Upper lobe of left lung (tissue), 6 donors: Measurements from ENCODE around the gene RBM39. TPM values are rescaled to one million over a fixed set of nuclear protein-coding genes. Genes with fewer than 3 reads are reported as not detected.
"Not testable (repeated sequence)": the region's sequence is repeated elsewhere in the genome, so short reads cannot be mapped to it uniquely, and the experiment has no call there.

Experiments
- ATAC-seq, 2 donors: fragments of 200-7000 bp; cut with Tn5 transposase; one replicate each; pipeline ENCODE4 v1.9.1; 2022; ENCODE audit warnings: mild to moderate bottlenecking in 2 of 2, moderate library complexity in 2 of 2; ENCODE audit not compliant: low FRiP score in 2 of 2
- DNase-seq, 2 donors: peaks; one replicate each; pipeline ENCODE4 v3.0.0-alpha.2; 2019 to 2020
- H3K27ac ChIP-seq, 4 donors: fragments of 200-600 bp; sonication (generic); one replicate each; pipeline ENCODE4 v1.5.1; 2016 to 2019
- H3K27me3 ChIP-seq, 4 donors: fragments of 200-600 bp; sonication (generic); one replicate each; pipeline ENCODE4 v1.5.1; 2017 to 2019
- H3K36me3 ChIP-seq, 4 donors: fragments of 200-600 bp; sonication (generic); one replicate each; pipeline ENCODE4 v1.5.1; 2016 to 2019
- H3K4me1 ChIP-seq, 4 donors: fragments of 200-600 bp; sonication (generic); one replicate each; pipeline ENCODE4 v1.5.1; 2018 to 2019
- H3K4me3 ChIP-seq, 4 donors: fragments of 200-600 bp; sonication (generic); one replicate each; pipeline ENCODE4 v1.5.1; 2017 to 2019; ENCODE audit warnings: mild to moderate bottlenecking in 2 of 4, moderate library complexity in 1 of 4
- H3K9me3 ChIP-seq, 4 donors: fragments of 200-600 bp; sonication (generic); one replicate each; pipeline ENCODE4 v1.5.1; 2018 to 2019
- EP300 ChIP-seq, 4 donors: sonication (generic); formaldehyde crosslinking; IDR thresholded peaks; one replicate each; pipeline ENCODE4 v1.5.1; 2017; ENCODE audit warnings: antibody characterized with exemption in 4 of 4, control low read depth in 2 of 4
- POLR2A ChIP-seq, 4 donors: fragments of 450-650 bp; IDR thresholded peaks; one replicate each; pipeline ENCODE4 v1.5.1; 2016 to 2017; ENCODE audit warnings: antibody characterized with exemption in 4 of 4, mild to moderate bottlenecking in 2 of 4
- POLR2AphosphoS5 ChIP-seq, 2 donors: sonication (generic); formaldehyde crosslinking; IDR thresholded peaks; one replicate each; pipeline ENCODE4 v1.5.1; 2017; ENCODE audit warnings: antibody characterized with exemption in 2 of 2
- WGBS, 2 donors: methylation state at CpG; one replicate each; pipeline ENCODE4 v1.1.5; 2017 to 2018; 5-methylcytosine and 5-hydroxymethylcytosine counted together
- total RNA-seq, 6 donors: library from RNA; depleted of rRNA in 4 of 6; stranded (reverse); fragments of >200 nt in 4 of 6; gene quantifications; one replicate each; pipeline versions ENCODE4 v1.1.0 to v1.2.1, GENCODE V29; 2016 to 2021
- TF ChIP-seq, protein P1 (sequence below), 6 experiments: fragments of 450-650 bp in 4 of 6; fragments of 200-600 bp in 2 of 6; sonication (generic) in 2 of 6; IDR thresholded peaks; one replicate each; pipeline ENCODE4 v1.5.1; 2016 to 2019; ENCODE audit warnings: antibody characterized with exemption in 6 of 6
- donor health status: DM: no; HTN: no; CAD: no; lungs with moderate emphysema.
- donor health status: DM: no; HTN: yes; CAD: no; lungs with severe emphysema.

Gene RBM39
- 100 to 1,000 TPM; 220 to 925 (median 266) TPM for total RNA-seq

DNA sequence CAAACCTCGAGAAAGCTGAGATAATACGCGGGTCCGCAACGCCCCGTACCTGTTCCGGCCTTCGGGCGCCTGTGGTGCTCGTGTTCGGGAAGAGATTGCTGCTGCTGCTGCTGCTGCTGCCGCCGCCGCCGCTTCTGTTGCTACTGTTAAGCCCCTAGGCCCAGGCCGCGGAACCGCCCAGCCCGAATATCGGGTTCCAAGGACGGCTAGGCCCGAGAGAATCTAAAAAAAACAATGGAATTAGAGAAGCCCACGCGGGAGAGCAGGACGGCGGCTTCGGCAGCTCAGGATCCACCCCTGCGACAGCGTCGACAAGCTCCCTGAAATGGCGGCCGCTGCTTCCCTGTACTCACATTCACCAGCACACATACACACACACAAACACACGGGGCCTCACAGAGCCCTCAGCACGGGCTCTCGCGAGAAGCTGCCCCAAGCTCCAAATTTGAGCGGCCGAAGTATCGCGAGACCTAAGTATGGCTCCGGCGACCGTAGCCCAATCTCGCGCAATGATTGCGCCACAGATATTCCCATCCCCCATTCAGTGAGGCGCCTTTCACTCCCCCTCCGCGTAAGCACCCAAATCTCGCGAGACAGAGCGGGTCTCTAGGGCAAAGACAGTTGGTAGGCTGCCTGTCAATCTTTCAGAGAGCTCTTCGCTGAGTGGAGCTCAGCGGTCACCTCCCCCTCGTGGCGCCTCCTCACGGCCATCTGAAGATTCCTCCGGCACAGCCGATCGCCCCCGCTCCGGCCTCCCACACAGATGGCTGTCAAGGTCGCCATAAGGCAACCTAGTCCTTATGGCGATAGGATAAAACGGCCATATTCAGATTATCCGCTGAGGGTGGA, at the start of gene RBM39:
Gene RBM39 (minus strand): TSS at position 369 of the 849 bp plus-strand sequence. CDS start 1,386 bp downstream, outside the sequence.
- TF ChIP-seq POLR2A (IDR thresholded peaks at IDR 0.05) = peak; percentile 92 to 98 (median 94)
- TF ChIP-seq POLR2AphosphoS5 (IDR thresholded peaks at IDR 0.05) = peak; percentile 94 to 98
- TF ChIP-seq EP300 (IDR thresholded peaks at IDR 0.05) = peak in 1 of 4 donors; percentile 84
- TF ChIP-seq, protein P1, sequence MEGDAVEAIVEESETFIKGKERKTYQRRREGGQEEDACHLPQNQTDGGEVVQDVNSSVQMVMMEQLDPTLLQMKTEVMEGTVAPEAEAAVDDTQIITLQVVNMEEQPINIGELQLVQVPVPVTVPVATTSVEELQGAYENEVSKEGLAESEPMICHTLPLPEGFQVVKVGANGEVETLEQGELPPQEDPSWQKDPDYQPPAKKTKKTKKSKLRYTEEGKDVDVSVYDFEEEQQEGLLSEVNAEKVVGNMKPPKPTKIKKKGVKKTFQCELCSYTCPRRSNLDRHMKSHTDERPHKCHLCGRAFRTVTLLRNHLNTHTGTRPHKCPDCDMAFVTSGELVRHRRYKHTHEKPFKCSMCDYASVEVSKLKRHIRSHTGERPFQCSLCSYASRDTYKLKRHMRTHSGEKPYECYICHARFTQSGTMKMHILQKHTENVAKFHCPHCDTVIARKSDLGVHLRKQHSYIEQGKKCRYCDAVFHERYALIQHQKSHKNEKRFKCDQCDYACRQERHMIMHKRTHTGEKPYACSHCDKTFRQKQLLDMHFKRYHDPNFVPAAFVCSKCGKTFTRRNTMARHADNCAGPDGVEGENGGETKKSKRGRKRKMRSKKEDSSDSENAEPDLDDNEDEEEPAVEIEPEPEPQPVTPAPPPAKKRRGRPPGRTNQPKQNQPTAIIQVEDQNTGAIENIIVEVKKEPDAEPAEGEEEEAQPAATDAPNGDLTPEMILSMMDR (IDR thresholded peaks at IDR 0.05) = peak; percentile 21 to 63 (median 54)
- H3K4me3 ChIP-seq = peak within 1 kb of the TSS; percentile 64 to 86 (median 77)
- DNase-seq = peak; percentile 94 to 99
- peak; percentile 95 to 98 for ATAC-seq
- WGBS, 2 donors = 0 to 1% methylated on average over 39 to 66 of the region's 66 CpGs
- peak within 1 kb of the TSS; percentile 98 to 100 (median 99) for H3K27ac ChIP-seq
- H3K27me3 ChIP-seq = no peaks in the 10 kb centered on the region
- H3K36me3 ChIP-seq = peaks cover 15 to 36% (median 25%) of the 10 kb centered on the region in 4 donors
- peaks cover 36 to 49% (median 43%) of the 10 kb centered on the region in 4 donors for H3K4me1 ChIP-seq
- H3K9me3 ChIP-seq = no peaks in the 10 kb centered on the region

DNA sequence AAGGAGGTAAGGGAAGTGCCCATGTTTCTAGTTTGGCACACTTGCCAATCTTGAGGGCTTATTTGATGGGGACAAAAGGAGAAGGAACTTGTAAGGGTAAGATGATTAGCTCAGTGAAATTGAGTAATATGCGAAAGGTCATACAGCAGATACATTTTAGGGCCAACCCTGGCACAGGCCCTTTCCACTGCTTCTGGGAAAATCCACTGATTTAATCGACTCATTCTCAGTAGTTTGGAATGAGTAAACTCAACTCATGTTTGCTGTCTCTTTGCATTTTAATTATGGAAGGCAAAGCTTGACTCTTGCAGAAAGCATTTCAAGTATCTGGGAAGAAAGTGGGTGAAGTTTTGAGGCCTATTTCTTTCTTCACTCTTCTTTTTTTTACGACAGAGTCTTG, 49.8 kb upstream of the RBM39 start:
- Histone ChIP-seq H3K27me3 (no peaks in the 10 kb centered on the region), H3K36me3 (peaks cover 0 to 4% (median 0%) of the 10 kb centered on the region in 4 donors), H3K27ac (peak overlapping the region; percentile 50 to 75 (median 60)), H3K4me1 (peaks cover 4 to 25% (median 22%) of the 10 kb centered on the region in 4 donors), H3K4me3 (no peak overlapping the region), H3K9me3 (no peaks in the 10 kb centered on the region)
- DNase-seq (peak in 1 of 2 donors; percentile 25), ATAC-seq (peak; percentile 17 to 84)
- 32 to 54% methylated on average over 3 of the region's 3 CpGs for WGBS, 2 donors
- TF ChIP-seq POLR2A (IDR thresholded peaks at IDR 0.05) = no peak
- TF ChIP-seq EP300 (IDR thresholded peaks at IDR 0.05) = no peak
- TF ChIP-seq, protein P1 (IDR thresholded peaks at IDR 0.05) = no peak
- TF ChIP-seq POLR2AphosphoS5 (IDR thresholded peaks at IDR 0.05) = peak in 1 of 2 donors; percentile 48

DNA sequence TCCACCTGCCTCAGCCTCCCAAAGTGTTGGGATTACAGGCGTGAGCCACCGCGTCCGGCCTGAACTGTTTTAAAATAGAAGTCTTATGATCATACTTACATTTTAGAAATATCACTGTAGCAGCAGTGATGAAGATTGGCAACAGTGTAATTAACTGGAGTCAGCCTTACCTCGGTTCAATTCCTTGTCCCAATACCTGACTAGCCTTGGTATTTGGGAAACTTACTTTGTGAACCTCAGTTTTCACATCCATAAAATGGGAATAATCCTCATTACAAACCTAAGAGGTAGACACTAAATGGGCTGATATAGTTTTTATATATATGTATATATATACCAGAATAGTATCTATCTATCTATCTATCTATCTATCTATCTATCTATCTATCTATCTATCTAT, 49.0 kb upstream of the RBM39 start:
- H3K36me3 ChIP-seq = peaks cover 0 to 4% (median 0%) of the 10 kb centered on the region in 4 donors
- H3K4me1 ChIP-seq = peaks cover 4 to 17% (median 15%) of the 10 kb centered on the region in 4 donors
- 97 to 100% methylated on average over 5 of the region's 5 CpGs for WGBS, 2 donors
- H3K27ac ChIP-seq = no peak overlapping the region
- no peak for ATAC-seq
- no peaks in the 10 kb centered on the region for H3K27me3 ChIP-seq
- no peaks in the 10 kb centered on the region for H3K9me3 ChIP-seq
- DNase-seq = no peak
- H3K4me3 ChIP-seq = no peak overlapping the region
- TF ChIP-seq EP300 (IDR thresholded peaks at IDR 0.05) (no peak), POLR2AphosphoS5 (IDR thresholded peaks at IDR 0.05) (no peak), POLR2A (IDR thresholded peaks at IDR 0.05) (no peak)
- TF ChIP-seq, protein P1 (IDR thresholded peaks at IDR 0.05) = no peak

DNA sequence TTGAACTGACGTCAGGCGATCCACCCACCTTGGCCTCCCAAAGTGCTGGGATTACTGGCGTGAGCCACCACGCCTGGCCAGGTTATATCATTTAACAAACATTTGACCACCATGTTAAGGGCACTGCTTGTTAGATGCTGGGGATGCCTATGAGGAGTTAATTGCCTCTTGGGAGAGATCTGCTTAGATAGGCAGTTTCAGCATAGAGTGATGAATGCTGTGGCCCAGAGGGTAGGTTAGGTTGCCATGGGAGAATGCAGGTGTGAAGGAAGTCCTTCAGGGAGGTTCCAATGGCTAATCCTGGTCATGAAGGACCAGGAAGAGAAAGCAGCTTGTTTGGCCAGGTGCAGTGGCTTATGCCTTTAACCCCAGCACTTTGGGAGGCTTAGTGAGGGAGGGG, 46.7 kb upstream of the RBM39 start:
- Histone ChIP-seq H3K27me3 (no peaks in the 10 kb centered on the region), H3K4me1 (peaks cover 4 to 15% (median 14%) of the 10 kb centered on the region in 4 donors), H3K9me3 (no peaks in the 10 kb centered on the region), H3K27ac (no peak overlapping the region), H3K36me3 (peaks cover 0 to 4% (median 0%) of the 10 kb centered on the region in 4 donors), H3K4me3 (no peak overlapping the region)
- ATAC-seq = peak in 1 of 2 donors; percentile 38
- DNase-seq = no peak
- WGBS, 2 donors = 95 to 100% methylated on average over 4 of the region's 4 CpGs
- no peak for TF ChIP-seq EP300 (IDR thresholded peaks at IDR 0.05)

DNA sequence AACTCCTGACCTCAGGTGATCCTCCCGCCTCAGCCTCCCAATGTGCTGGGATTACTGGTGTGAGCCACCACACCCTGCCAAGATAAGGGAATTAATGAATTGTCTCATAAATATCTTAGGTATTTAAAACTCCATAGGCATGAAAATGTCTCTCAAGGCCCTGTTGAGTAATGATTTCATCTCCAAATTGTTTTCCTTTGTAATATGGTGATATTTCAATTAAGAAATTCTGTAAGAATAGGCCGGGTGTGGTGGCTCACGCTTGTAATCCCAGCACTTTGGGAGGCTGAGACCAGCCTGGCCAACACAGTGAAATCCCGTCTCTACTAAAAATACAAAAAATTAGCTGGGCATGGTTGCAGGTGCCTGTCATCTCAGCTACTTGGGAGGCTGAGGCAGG, 43.5 kb upstream of the RBM39 start:
- peaks cover 0 to 20% (median 5%) of the 10 kb centered on the region in 4 donors for H3K36me3 ChIP-seq
- not testable (repeated sequence) for H3K27ac ChIP-seq, ATAC-seq, H3K4me3 ChIP-seq, H3K9me3 ChIP-seq, H3K27me3 ChIP-seq, H3K4me1 ChIP-seq, DNase-seq
- 96 to 98% methylated on average over 4 of the region's 4 CpGs for WGBS, 2 donors

DNA sequence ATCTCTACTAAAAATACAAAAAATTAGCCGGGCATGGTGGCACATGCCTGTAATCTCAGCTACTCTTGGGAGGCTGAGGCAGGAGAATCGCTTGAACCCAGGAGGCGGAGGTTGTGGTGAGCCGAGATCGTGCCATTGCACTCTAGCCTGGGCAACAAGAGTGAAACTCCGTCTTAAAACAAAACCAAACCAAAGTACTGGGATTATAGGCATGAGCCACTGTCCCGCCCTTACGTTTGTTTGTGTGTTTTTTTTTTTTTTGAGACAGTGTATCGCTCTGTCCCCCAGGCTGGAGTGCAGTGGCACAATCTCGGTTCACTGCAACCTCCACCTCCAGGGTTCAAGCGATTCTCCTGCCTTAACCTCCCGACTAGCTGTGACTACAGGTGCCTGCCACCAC, 41.8 kb upstream of the RBM39 start:
- not testable (repeated sequence) for H3K4me3 ChIP-seq, H3K9me3 ChIP-seq, H3K27me3 ChIP-seq, ATAC-seq, DNase-seq, H3K27ac ChIP-seq, H3K4me1 ChIP-seq
- 91 to 96% methylated on average over 12 of the region's 12 CpGs for WGBS, 2 donors
- H3K36me3 ChIP-seq = peaks cover 0 to 29% (median 5%) of the 10 kb centered on the region in 4 donors
